Peyer's patch (tissue), 4 donors: ENCODE measurements around the gene CREBBP. TPM values are rescaled to one million over a fixed set of nuclear protein-coding genes. Genes with fewer than 3 reads are reported as not detected.

Source experiments
- DNase-seq, 3 donors: peaks; one replicate each; pipeline ENCODE4 v3.0.0-alpha.2; 2017 to 2019
- H3K27ac ChIP-seq, 4 donors: fragments of 200-600 bp; sonication (generic); one replicate each; pipeline ENCODE4 v1.5.1; 2016 to 2019
- H3K27me3 ChIP-seq, 2 donors: fragments of 200-600 bp; sonication (generic); one replicate each; pipeline ENCODE4 v1.5.1; 2019
- H3K36me3 ChIP-seq, 3 donors: fragments of 200-600 bp; sonication (generic); one replicate each; pipeline ENCODE4 v1.5.1; 2016 to 2019
- H3K4me1 ChIP-seq, 4 donors: fragments of 200-600 bp; sonication (generic); one replicate each; pipeline ENCODE4 v1.5.1; 2016 to 2019
- H3K4me3 ChIP-seq, 4 donors: fragments of 200-600 bp; sonication (generic); 1 replicate in 3 of 4; 2 replicates in 1 of 4; pipeline ENCODE4 v1.5.1; 2016 to 2019; ENCODE audit warnings: mild to moderate bottlenecking in 1 of 4
- H3K9me3 ChIP-seq, 4 donors: fragments of 200-600 bp; sonication (generic); one replicate each; pipeline ENCODE4 v1.5.1; 2016 to 2019; ENCODE audit warnings: mild to moderate bottlenecking in 1 of 4
- CTCF ChIP-seq, 6 experiments: fragments of 450-650 bp in 4 of 6; fragments of 200-600 bp in 2 of 6; sonication (generic) in 1 of 6; IDR thresholded peaks; one replicate each; pipeline ENCODE4 v1.5.1; 2017 to 2019; ENCODE audit warnings: antibody characterized with exemption in 6 of 6, mild to moderate bottlenecking in 3 of 6, moderate library complexity in 1 of 6
- POLR2A ChIP-seq, 2 donors: fragments of 450-650 bp; IDR thresholded peaks; one replicate each; pipeline ENCODE4 v1.5.1; 2017; ENCODE audit warnings: antibody characterized with exemption in 2 of 2, mild to moderate bottlenecking in 2 of 2, moderate library complexity in 2 of 2
- total RNA-seq, 4 donors: library from RNA; depleted of rRNA; stranded (reverse); fragments of >200 nt; gene quantifications; one replicate each; pipeline ENCODE4 v1.1.0, GENCODE V29; 2016

The CREBBP gene
- total RNA-seq, 4 donors from 2014 or later: 84.2 to 238 (median 140) TPM

GRCh38 chr16:3800477-3801270, 79.8 kb downstream of the CREBBP start:
- no peak overlapping the region for H3K4me3 ChIP-seq
- H3K36me3 ChIP-seq: no peaks in the 10 kb centered on the region
- H3K4me1 ChIP-seq: peaks cover 0 to 33% (median 0%) of the 10 kb centered on the region in 4 donors
- DNase-seq: peak in 1 of 3 donors; percentile 58
- H3K27me3 ChIP-seq: no peaks in the 10 kb centered on the region
- H3K9me3 ChIP-seq: no peaks in the 10 kb centered on the region
- TF ChIP-seq CTCF (IDR thresholded peaks at IDR 0.05) (no peak), POLR2A (IDR thresholded peaks at IDR 0.05) (no peak)
- H3K27ac ChIP-seq: peak overlapping the region in 1 of 4 donors; percentile 3

GRCh38 chr16:3800019-3800418, 80.5 kb downstream of the CREBBP start:
- DNase-seq: peak in 1 of 3 donors; percentile 27
- H3K36me3 ChIP-seq: no peaks in the 10 kb centered on the region
- no peak overlapping the region for H3K4me3 ChIP-seq
- no peak overlapping the region for H3K27ac ChIP-seq
- no peaks in the 10 kb centered on the region for H3K9me3 ChIP-seq
- H3K27me3 ChIP-seq: no peaks in the 10 kb centered on the region
- TF ChIP-seq CTCF (IDR thresholded peaks at IDR 0.05): no peak
- no peak for TF ChIP-seq POLR2A (IDR thresholded peaks at IDR 0.05)
- H3K4me1 ChIP-seq: peaks cover 0 to 33% (median 0%) of the 10 kb centered on the region in 4 donors

GRCh38 chr16:3799354-3799753, 81.2 kb downstream of the CREBBP start:
- DNase-seq: no peak
- Histone ChIP-seq H3K27me3 (no peaks in the 10 kb centered on the region), H3K36me3 (no peaks in the 10 kb centered on the region), H3K27ac (no peak overlapping the region), H3K4me3 (no peak overlapping the region), H3K4me1 (peaks cover 0 to 33% (median 0%) of the 10 kb centered on the region in 4 donors), H3K9me3 (no peaks in the 10 kb centered on the region)
- no peak for TF ChIP-seq CTCF (IDR thresholded peaks at IDR 0.05)
- TF ChIP-seq POLR2A (IDR thresholded peaks at IDR 0.05): no peak

GRCh38 chr16:3798838-3799237, 81.7 kb downstream of the CREBBP start:
- Histone ChIP-seq H3K9me3 (no peaks in the 10 kb centered on the region), H3K4me1 (peaks cover 0 to 33% (median 0%) of the 10 kb centered on the region in 4 donors), H3K27ac (no peak overlapping the region), H3K4me3 (no peak overlapping the region), H3K27me3 (no peaks in the 10 kb centered on the region), H3K36me3 (no peaks in the 10 kb centered on the region)
- DNase-seq: no peak
- TF ChIP-seq CTCF (IDR thresholded peaks at IDR 0.05) (no peak), POLR2A (IDR thresholded peaks at IDR 0.05) (no peak)

- Histone ChIP-seq H3K4me3 (no peak overlapping the region), H3K4me1 (peaks cover 0 to 33% (median 0%) of the 10 kb centered on the region in 4 donors), H3K27me3 (no peaks in the 10 kb centered on the region), H3K9me3 (no peaks in the 10 kb centered on the region), H3K36me3 (peaks cover 0 to 1% (median 0%) of the 10 kb centered on the region in 3 donors), H3K27ac (no peak overlapping the region)
- no peak for TF ChIP-seq POLR2A (IDR thresholded peaks at IDR 0.05)
- TF ChIP-seq CTCF (IDR thresholded peaks at IDR 0.05): no peak
- peak in 1 of 3 donors; percentile 30 for DNase-seq
Measured at GRCh38 chr16:3797904-3798811, 82.4 kb downstream of the CREBBP start.
